Endothelial cell of umbilical vein (primary cell): Measurements from ENCODE around the gene ENGASE.

Experiments used
- CTCF ChIP-seq, 2 donors: IDR thresholded peaks; 1 replicate in 1 of 2; 2 replicates in 1 of 2; pipeline ENCODE4 v1.5.1; 2011; ENCODE audit warnings: low read length in 2 of 2, mild to moderate bottlenecking in 2 of 2, moderate library complexity in 2 of 2, control low read depth in 1 of 2, inconsistent platforms in 1 of 2, low read depth in 1 of 2; ENCODE audit not compliant: insufficient read depth in 1 of 2; ENCODE audit errors: extremely low read depth in 1 of 2
- EZH2 ChIP-seq: IDR thresholded peaks from 2 replicates; pipeline ENCODE4 v1.6.1; 2012; ENCODE audit warnings: borderline replicate concordance, low read depth, mild to moderate bottlenecking, moderate library complexity, low read length, inconsistent platforms; ENCODE audit not compliant: severe bottlenecking
- JUN ChIP-seq: IDR thresholded peaks from 2 replicates; pipeline ENCODE4 v1.6.1; 2011; ENCODE audit warnings: borderline replicate concordance, low read depth; ENCODE audit not compliant: insufficient read length, insufficient read depth
- MAX ChIP-seq: IDR thresholded peaks from 2 replicates; pipeline ENCODE4 v1.6.1; 2011; ENCODE audit not compliant: insufficient read depth, insufficient read length
- POLR2A ChIP-seq: IDR thresholded peaks from 2 replicates; pipeline ENCODE4 v1.6.1; 2012; ENCODE audit warnings: low read depth, mild to moderate bottlenecking, control low read depth, low read length

GRCh38 chr17:79108870-79109269 is 34.2 kb downstream of the ENGASE start:
- no peak for TF ChIP-seq CTCF (IDR thresholded peaks at IDR 0.05; ENCODE audit: extremely low read depth in 1 of 2, insufficient read depth in 1 of 2, low read depth in 1 of 2, low read length in 2 of 2)
- TF ChIP-seq EZH2, result no peak
- no peak for TF ChIP-seq POLR2A
- no peak for TF ChIP-seq JUN
- no peak for TF ChIP-seq MAX
